PC-3 (cell line): ENCODE data around the gene CCR4. TPM values are rescaled to one million over a fixed set of nuclear protein-coding genes. Genes with fewer than 3 reads are reported as not detected.
A peak's percentile ranks its signal among the peaks of the same experiment; 100 is the strongest.
"Not testable (repeated sequence)": the region's sequence is repeated elsewhere in the genome, so short reads cannot be mapped to it uniquely, and the experiment has no call there.

Source experiments
- ATAC-seq: fragments of 200-7000 bp; cut with Tn5 transposase; 2 replicates; pipeline ENCODE4 v1.9.1; 2020; ENCODE audit warnings: mild to moderate bottlenecking, moderate library complexity
- BruUV-seq: library from RNA; stranded (reverse); fragments of 400-500 nt; replicated peaks from 2 replicates; lab custom pipeline; 2021; lab: Mats Ljungman, UMichigan
- CTCF ChIA-PET: fragments of 300-600 bp; sonication (Branson Sonifier 250); formaldehyde crosslinking; loops from one replicate; lab custom pipeline; 2022; ENCODE audit warnings: antibody characterized with exemption; lab: Charles Lee
- POLR2A ChIA-PET: fragments of 300-600 bp; sonication (Branson Sonifier 250); formaldehyde crosslinking; loops from one replicate; lab custom pipeline; 2022; ENCODE audit warnings: antibody characterized with exemption; ENCODE audit not compliant: unreplicated experiment; lab: Charles Lee
- DNase-seq: peaks from one replicate; pipeline ENCODE4 v3.0.0-alpha.2; 2015
- H2AFZ ChIP-seq: fragments of 300-600 bp; sonication (generic); 2 replicates; pipeline ENCODE4 v1.6.0; 2016; ENCODE audit warnings: antibody characterized with exemption, low read length
- H3F3A ChIP-seq: fragments of 300-600 bp; sonication (generic); one replicate; pipeline ENCODE4 v1.6.0; 2017; ENCODE audit warnings: antibody characterized with exemption, low read length, control low read depth, mild to moderate bottlenecking; ENCODE audit not compliant: unreplicated experiment
- H3K27ac ChIP-seq: fragments of 300-600 bp; sonication (generic); 2 replicates; pipeline ENCODE4 v1.5.1; 2016; ENCODE audit warnings: mild to moderate bottlenecking, low read length
- H3K27me3 ChIP-seq: fragments of 300-600 bp; sonication (generic); 2 replicates; pipeline ENCODE4 v1.6.1; 2016; ENCODE audit warnings: low read length, mixed read lengths
- H3K36me3 ChIP-seq: fragments of 300-600 bp; sonication (generic); 2 replicates; pipeline ENCODE4 v1.6.1; 2016; ENCODE audit warnings: low read depth, mixed run types, low read length, mixed read lengths
- H3K4me1 ChIP-seq: fragments of 300-600 bp; sonication (generic); 2 replicates; pipeline ENCODE4 v1.5.1; 2016; ENCODE audit warnings: low read length; ENCODE audit not compliant: insufficient read depth
- H3K4me2 ChIP-seq: fragments of 300-600 bp; sonication (generic); 2 replicates; pipeline ENCODE4 v1.6.0; 2016; ENCODE audit warnings: low read length
- H3K4me3 ChIP-seq: fragments of 300-600 bp; sonication (generic); 2 replicates; pipeline ENCODE4 v1.5.1; 2016; ENCODE audit warnings: mild to moderate bottlenecking, low read length, mixed read lengths
- H3K79me2 ChIP-seq: fragments of 300-600 bp; sonication (generic); 2 replicates; pipeline ENCODE4 v1.6.1; 2017; ENCODE audit warnings: low read length, mixed read lengths
- H3K9ac ChIP-seq: fragments of 300-600 bp; sonication (generic); 2 replicates; pipeline ENCODE4 v1.6.0; 2016; ENCODE audit warnings: mild to moderate bottlenecking, low read length
- H3K9me2 ChIP-seq: fragments of 300-600 bp; sonication (generic); replicated peaks from 2 replicates; pipeline ENCODE4 v1.6.1; 2016; ENCODE audit warnings: mixed run types, low read length, mixed read lengths
- H3K9me3 ChIP-seq: fragments of 300-600 bp; sonication (generic); 2 replicates; pipeline ENCODE4 v1.6.1; 2016; ENCODE audit warnings: low read length, mixed read lengths
- H4K20me1 ChIP-seq: fragments of 300-600 bp; sonication (generic); 2 replicates; pipeline ENCODE4 v1.6.1; 2016; ENCODE audit warnings: low read length, mixed read lengths
- EZH2 ChIP-seq: fragments of 300-600 bp; sonication (generic); IDR thresholded peaks from one replicate; pipeline ENCODE4 v1.6.1; 2017; ENCODE audit warnings: antibody characterized with exemption, mild to moderate bottlenecking, low read length; ENCODE audit not compliant: unreplicated experiment
- EZH2phosphoT487 ChIP-seq: fragments of 300-600 bp; sonication (generic); IDR thresholded peaks from 2 replicates; pipeline ENCODE4 v1.6.1; 2018; ENCODE audit warnings: mild to moderate bottlenecking, antibody characterized with exemption, low read length, borderline replicate concordance
- intact Hi-C: fragments of 100-400 bp; cut with micrococcal nuclease; formaldehyde crosslinking; loops from 2 replicates; pipeline ENCODE4 v1.9.0; 2023
- total RNA-seq: library from RNA; depleted of rRNA; stranded (reverse); fragments of >200 nt; gene quantifications from 2 replicates; pipeline ENCODE4 v1.2.3, GENCODE V29; 2014
- TF ChIP-seq, protein P1 (sequence below): fragments of 300-600 bp; sonication (generic); conservative IDR thresholded peaks from 2 replicates; pipeline ENCODE4 v1.5.1; 2017; ENCODE audit warnings: antibody characterized with exemption, low read depth, mild to moderate bottlenecking, low read length

CCR4 gene
- total RNA-seq, 1 experiment from 2014 or later = 0.29 TPM

GRCh38 chr3:32930161-32930560 is 21.3 kb upstream of the CCR4 start:
- intact Hi-C loops = loop anchor here (10.0 kb wide), 1 partner anchor 415 kb away; no protein-coding TSS in a partner anchor
- CTCF ChIA-PET = no interaction called here
- no peak for ATAC-seq

DNA sequence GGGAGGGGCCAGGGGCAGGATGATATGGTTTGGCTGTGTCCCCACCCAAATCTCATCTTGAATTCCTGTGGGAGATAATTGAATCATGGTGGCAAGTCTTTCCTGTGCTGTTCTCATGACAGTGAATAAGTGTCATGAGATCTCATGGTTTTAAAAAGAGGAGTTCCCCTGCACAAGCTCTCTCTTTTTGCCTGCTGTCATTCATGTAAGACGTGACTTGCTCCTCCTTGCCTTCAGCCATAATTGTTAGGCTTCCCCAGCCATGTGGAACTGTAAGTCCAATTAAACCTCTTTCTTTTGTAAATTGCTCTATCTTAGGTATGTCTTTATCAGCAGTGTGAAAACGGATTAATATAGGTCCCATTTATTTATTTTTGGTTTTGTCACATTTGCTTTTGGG is 20.2 kb upstream of the CCR4 start:
- BruUV-seq, H3K4me1 ChIP-seq, H3K36me3 ChIP-seq, H3K4me2 ChIP-seq, H3F3A ChIP-seq, H3K9me2 ChIP-seq, H3K4me3 ChIP-seq, DNase-seq, H3K9ac ChIP-seq, ATAC-seq, POLR2A ChIA-PET, CTCF ChIA-PET, H2AFZ ChIP-seq, H3K79me2 ChIP-seq, H3K9me3 ChIP-seq, H3K27ac ChIP-seq, H4K20me1 ChIP-seq, H3K27me3 ChIP-seq: not testable (repeated sequence)
- intact Hi-C loops = loop anchor here (10.0 kb wide), 1 partner anchor 416 kb away; no protein-coding TSS in a partner anchor

More at GRCh38 chr3:32930161-32930560, 21.3 kb upstream of the CCR4 start:
- H3K4me3 ChIP-seq = no peak overlapping the region
- H3K4me2 ChIP-seq = no peak overlapping the region
- H3K9ac ChIP-seq = no peak overlapping the region
- no peaks in the 10 kb centered on the region for H3F3A ChIP-seq
- no peaks in the 10 kb centered on the region for H4K20me1 ChIP-seq
- no peak overlapping the region for H3K27ac ChIP-seq
- H3K79me2 ChIP-seq = no peaks in the 10 kb centered on the region
- H3K4me1 ChIP-seq = no peaks in the 10 kb centered on the region
- no peaks in the 10 kb centered on the region for H3K36me3 ChIP-seq
- no peaks in the 10 kb centered on the region for H3K9me2 ChIP-seq
- no peaks in the 10 kb centered on the region for H3K9me3 ChIP-seq
- TF ChIP-seq EZH2 (no peak), EZH2phosphoT487 (no peak)
- TF ChIP-seq, protein P1, sequence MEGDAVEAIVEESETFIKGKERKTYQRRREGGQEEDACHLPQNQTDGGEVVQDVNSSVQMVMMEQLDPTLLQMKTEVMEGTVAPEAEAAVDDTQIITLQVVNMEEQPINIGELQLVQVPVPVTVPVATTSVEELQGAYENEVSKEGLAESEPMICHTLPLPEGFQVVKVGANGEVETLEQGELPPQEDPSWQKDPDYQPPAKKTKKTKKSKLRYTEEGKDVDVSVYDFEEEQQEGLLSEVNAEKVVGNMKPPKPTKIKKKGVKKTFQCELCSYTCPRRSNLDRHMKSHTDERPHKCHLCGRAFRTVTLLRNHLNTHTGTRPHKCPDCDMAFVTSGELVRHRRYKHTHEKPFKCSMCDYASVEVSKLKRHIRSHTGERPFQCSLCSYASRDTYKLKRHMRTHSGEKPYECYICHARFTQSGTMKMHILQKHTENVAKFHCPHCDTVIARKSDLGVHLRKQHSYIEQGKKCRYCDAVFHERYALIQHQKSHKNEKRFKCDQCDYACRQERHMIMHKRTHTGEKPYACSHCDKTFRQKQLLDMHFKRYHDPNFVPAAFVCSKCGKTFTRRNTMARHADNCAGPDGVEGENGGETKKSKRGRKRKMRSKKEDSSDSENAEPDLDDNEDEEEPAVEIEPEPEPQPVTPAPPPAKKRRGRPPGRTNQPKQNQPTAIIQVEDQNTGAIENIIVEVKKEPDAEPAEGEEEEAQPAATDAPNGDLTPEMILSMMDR = no peak
- no peak for DNase-seq
- BruUV-seq = no TSS peak
- H3K27me3 ChIP-seq = no peaks in the 10 kb centered on the region
- POLR2A ChIA-PET = no interaction called here
- no peak overlapping the region for H2AFZ ChIP-seq

- CTCF ChIA-PET = no interaction called here
- peaks cover 4% of the 10 kb centered on the region; the same call in 1 of the 2 replicates for H3K4me1 ChIP-seq
- DNase-seq (peak; percentile 63), ATAC-seq (no peak)
- no peak overlapping the region for H3K4me3 ChIP-seq
- POLR2A ChIA-PET = no interaction called here
- intact Hi-C loops = loop anchor here (1.0 to 10.0 kb wide), 3 partner anchors 153 to 419 kb away; no protein-coding TSS in a partner anchor
- H3K9ac ChIP-seq = no peak overlapping the region
- peak overlapping the region; percentile 28; the same call in 1 of the 2 replicates for H2AFZ ChIP-seq
- TF ChIP-seq, protein P1 = peak; percentile 88
- TF ChIP-seq EZH2phosphoT487 = no peak
- TF ChIP-seq EZH2 = no peak
- no TSS peak for BruUV-seq
- no peaks in the 10 kb centered on the region for H3K9me3 ChIP-seq
- H3K9me2 ChIP-seq = no peaks in the 10 kb centered on the region
- H3K36me3 ChIP-seq = no peaks in the 10 kb centered on the region
- no peaks in the 10 kb centered on the region for H3K79me2 ChIP-seq
- H3F3A ChIP-seq = no peaks in the 10 kb centered on the region
- no peak overlapping the region for H3K4me2 ChIP-seq
- H4K20me1 ChIP-seq = no peaks in the 10 kb centered on the region
- no peak overlapping the region for H3K27ac ChIP-seq
- no peaks in the 10 kb centered on the region for H3K27me3 ChIP-seq
Measured at GRCh38 chr3:32934150-32934742, 17.2 kb upstream of the CCR4 start.
